Skeletal muscle cell (primary cell): ENCODE measurements around the gene GIPC2.
A peak's percentile ranks its signal among the peaks of the same experiment; 100 is the strongest.
"Not testable (repeated sequence)": the region's sequence is repeated elsewhere in the genome, so short reads cannot be mapped to it uniquely, and the experiment has no call there.

Source experiments
- DNase-seq: peaks from one replicate; pipeline ENCODE4 v3.0.0-alpha.2; 2010; ENCODE audit warnings: low read depth
- H3K4me3 ChIP-seq: 2 replicates; pipeline ENCODE4 v1.5.1; 2011; ENCODE audit warnings: low read depth, mild to moderate bottlenecking, control low read depth, low read length, moderate library complexity

GIPC2 gene

GRCh38 chr1:78055565-78056132, 9.9 kb downstream of the GIPC2 start:
- no peak for DNase-seq
- no peak overlapping the region for H3K4me3 ChIP-seq

- no peak overlapping the region for H3K4me3 ChIP-seq
- no peak for DNase-seq
Observed at GRCh38 chr1:78058670-78059069, 12.9 kb downstream of the GIPC2 start.

GRCh38 chr1:78060857-78061563, 15.2 kb downstream of the GIPC2 start:
- no peak overlapping the region for H3K4me3 ChIP-seq
- DNase-seq: no peak

- peak; percentile 75 for DNase-seq
Observed at GRCh38 chr1:78061825-78062523, 16.2 kb downstream of the GIPC2 start.

GRCh38 chr1:78064886-78065285, 19.1 kb downstream of the GIPC2 start:
- DNase-seq, H3K4me3 ChIP-seq: not testable (repeated sequence)

More at GRCh38 chr1:78061825-78062523, 16.2 kb downstream of the GIPC2 start:
- no peak overlapping the region for H3K4me3 ChIP-seq

GRCh38 chr1:78068681-78069283, 23.0 kb downstream of the GIPC2 start:
- H3K4me3 ChIP-seq: no peak overlapping the region

GRCh38 chr1:78069784-78070183, 24.0 kb downstream of the GIPC2 start:
- no peak for DNase-seq
- H3K4me3 ChIP-seq: no peak overlapping the region

More at GRCh38 chr1:78068681-78069283, 23.0 kb downstream of the GIPC2 start:
- DNase-seq: no peak

- no peak overlapping the region for H3K4me3 ChIP-seq
- no peak for DNase-seq
Observed at GRCh38 chr1:78070210-78070609, 24.4 kb downstream of the GIPC2 start.

- no peak overlapping the region for H3K4me3 ChIP-seq
- peak; percentile 84 for DNase-seq
Observed at GRCh38 chr1:78070758-78071157, 25.0 kb downstream of the GIPC2 start.

- H3K4me3 ChIP-seq: no peak overlapping the region
- DNase-seq: no peak
Observed at GRCh38 chr1:78071696-78072095, 25.9 kb downstream of the GIPC2 start.

- no peak for DNase-seq
- H3K4me3 ChIP-seq: no peak overlapping the region
Observed at GRCh38 chr1:78072216-78072615, 26.4 kb downstream of the GIPC2 start.

- no peak for DNase-seq
- H3K4me3 ChIP-seq: no peak overlapping the region
Observed at GRCh38 chr1:78073441-78073840, 27.7 kb downstream of the GIPC2 start.

- DNase-seq: no peak
- H3K4me3 ChIP-seq: no peak overlapping the region
Observed at GRCh38 chr1:78075621-78076020, 29.9 kb downstream of the GIPC2 start.

- DNase-seq: no peak
- H3K4me3 ChIP-seq: no peak overlapping the region
Observed at GRCh38 chr1:78078358-78078757, 32.6 kb downstream of the GIPC2 start.

GRCh38 chr1:78079580-78079979, 33.8 kb downstream of the GIPC2 start:
- H3K4me3 ChIP-seq: no peak overlapping the region
- DNase-seq: no peak

GRCh38 chr1:78080767-78081166, 35.0 kb downstream of the GIPC2 start:
- DNase-seq: no peak
- H3K4me3 ChIP-seq: no peak overlapping the region

- DNase-seq: no peak
- H3K4me3 ChIP-seq: no peak overlapping the region
Observed at GRCh38 chr1:78081980-78082860, 36.5 kb downstream of the GIPC2 start.

GRCh38 chr1:78084639-78085038, 38.9 kb downstream of the GIPC2 start:
- DNase-seq, H3K4me3 ChIP-seq: not testable (repeated sequence)

- no peak overlapping the region for H3K4me3 ChIP-seq
- DNase-seq: no peak
Observed at GRCh38 chr1:78086697-78087096, 40.9 kb downstream of the GIPC2 start.
